Hepatic stellate cell (primary cell): ENCODE results near the gene FAM83G.
"Not testable (repeated sequence)": the region's sequence is repeated elsewhere in the genome, so short reads cannot be mapped to it uniquely, and the experiment has no call there.

Experiments
- DNase-seq: peaks from one replicate; pipeline ENCODE4 v3.0.0; 2011; ENCODE audit warnings: low spot score

Gene FAM83G

DNA sequence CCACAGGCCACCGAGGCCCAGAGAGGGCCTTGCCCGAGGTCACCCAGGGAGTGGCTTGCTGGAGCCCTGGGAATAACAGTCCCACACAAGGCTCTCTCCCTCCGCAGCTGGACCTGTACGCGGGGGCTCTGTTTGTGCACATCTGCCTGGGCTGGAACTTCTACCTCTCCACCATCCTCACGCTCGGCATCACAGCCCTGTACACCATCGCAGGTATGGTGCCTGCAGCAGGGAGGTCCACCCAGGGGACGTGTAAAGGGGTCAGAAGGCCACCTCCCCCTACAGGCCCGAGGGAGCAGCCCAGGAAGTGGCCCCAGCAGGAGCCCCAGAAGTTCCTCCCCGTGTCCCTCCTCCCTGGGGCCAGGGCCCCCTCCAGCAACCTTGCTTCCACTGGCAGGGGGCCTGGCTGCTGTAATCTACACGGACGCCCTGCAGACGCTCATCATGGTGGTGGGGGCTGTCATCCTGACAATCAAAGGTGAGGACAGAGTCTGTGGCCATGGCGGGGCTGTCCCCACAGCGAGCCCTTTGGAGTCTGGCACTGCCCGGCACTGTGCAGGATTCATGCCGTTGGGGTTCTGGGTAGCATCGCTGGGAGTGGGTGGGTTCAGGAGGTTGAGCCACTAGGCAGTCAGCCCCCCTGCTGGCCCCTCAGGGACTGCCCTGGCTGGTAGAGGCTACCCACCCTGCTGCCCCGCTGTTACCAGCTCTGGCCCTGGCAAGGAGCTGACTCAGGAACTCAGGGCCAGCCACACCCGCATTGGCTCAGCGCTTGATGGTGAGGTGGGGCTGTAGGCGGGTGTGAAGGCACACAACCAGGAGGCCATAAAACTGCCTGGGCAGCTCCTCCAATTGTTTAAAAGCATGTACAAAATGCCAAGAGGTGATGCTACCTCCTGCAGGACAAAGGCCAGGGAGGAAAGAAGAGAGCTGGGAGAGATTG lies 35.3 kb downstream of the FAM83G start:
- no peak for DNase-seq

DNA sequence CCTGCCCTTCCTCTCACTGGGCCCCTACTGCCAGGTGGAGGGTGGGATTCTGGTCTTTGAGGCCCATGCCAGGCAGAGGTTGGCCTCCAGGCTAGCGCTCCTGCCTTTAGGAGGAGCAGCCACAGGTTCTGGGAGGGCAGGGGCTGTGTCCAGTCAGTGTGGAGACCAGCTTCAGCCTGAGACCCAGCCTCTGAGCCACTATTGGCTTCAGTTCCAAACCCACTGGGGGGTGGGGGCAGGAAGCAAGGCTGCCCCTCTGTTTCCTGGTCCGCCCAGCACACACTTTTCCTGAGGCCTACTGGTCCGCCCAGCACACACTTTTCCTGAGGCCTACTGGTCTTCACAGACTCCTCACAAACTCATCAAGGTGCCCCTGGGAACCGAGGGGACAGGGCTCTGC lies 36.2 kb downstream of the FAM83G start:
- DNase-seq, result no peak

DNA sequence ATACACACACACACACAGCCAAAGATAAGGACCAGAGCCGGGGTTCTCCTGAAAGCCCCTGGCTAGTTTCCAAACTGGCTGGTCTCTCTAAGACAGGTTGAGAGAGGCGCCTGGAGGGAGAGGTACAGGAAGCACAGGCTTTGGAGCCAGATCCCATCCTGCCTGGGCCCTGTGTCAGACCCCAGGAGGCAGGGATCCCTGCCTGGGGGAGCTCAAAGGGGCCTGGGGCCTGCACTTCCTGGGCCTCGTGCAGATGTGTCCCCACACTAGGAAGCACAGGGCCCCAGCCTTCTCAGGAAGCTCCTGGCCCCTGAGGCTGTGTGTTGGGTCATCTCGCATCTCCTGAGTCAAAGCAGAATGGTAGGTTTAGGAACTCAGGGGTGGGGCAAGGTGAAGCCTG lies 36.6 kb downstream of the FAM83G start:
- no peak for DNase-seq

DNA sequence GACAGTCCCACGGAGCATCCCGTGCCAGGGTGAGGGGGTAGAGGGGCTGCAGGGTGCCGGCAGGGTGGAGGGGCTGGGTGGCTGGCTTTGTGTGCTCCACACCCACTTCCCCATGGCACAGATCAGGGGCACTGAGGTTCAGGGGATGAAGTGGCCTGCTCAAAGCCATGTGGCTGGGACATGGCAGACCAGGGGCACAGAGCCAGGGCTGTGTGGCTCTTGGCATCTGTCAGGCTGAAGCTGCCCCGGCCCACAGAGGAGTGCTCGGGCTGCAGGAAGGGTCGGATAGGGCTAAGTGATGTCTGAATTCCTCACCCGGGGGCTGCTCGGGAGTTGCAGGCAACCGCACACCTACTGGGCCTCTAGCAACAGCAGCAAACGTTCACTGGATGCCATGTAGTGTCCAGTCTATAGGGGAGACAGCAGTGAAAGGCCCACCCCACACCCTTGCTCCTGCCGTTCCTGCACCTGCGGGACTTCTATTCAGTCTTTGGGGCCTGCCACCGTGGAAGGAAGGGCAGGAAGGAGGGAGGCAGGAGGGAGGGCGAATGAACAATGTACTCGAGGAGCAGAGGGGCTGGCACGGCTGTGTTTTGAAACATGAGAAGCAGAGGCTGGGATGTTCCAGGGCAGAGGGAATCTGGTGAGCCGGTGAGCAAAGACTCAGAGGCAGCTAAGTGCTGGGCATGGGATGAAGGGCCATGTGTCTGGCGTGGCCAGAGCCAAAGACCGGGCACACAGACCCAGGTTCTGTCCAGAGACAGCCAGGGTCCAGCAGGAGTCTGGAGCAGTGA lies 37.5 kb downstream of the FAM83G start:
- DNase-seq, result no peak

DNA sequence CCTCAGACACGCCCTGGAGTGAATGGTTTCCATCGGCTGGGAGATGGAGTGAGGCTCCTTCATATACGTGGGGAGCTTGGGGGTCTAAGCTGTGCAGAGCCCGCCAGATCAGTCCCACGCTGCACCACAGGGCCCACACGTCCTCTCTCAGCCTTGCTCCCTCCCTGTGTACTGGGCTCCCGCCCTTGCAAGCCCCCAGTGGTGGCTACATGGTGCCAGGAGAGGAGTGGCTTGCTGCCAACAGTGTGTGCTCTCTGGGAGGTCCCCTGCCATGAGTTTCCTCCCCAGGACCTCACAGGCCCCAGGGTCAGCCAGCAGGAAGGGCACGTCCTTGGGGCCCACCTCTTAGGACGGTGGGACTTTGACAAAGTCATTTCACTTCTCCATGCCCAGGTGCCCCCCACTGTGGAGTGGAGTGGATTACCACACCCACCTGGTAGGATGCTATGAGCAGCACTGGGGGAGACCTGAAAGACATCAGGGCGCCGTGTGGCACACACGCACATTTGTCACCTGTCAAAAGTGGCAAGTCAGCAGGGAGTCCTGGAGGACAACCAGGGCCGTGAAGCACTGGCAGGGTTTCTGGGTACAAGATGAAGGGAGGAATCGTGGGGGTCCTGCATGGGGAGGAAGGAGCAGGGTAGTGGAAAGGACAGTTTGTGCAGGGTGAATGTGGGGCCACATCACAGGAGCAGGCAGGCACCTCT lies 38.9 kb downstream of the FAM83G start:
- DNase-seq, result no peak

DNA sequence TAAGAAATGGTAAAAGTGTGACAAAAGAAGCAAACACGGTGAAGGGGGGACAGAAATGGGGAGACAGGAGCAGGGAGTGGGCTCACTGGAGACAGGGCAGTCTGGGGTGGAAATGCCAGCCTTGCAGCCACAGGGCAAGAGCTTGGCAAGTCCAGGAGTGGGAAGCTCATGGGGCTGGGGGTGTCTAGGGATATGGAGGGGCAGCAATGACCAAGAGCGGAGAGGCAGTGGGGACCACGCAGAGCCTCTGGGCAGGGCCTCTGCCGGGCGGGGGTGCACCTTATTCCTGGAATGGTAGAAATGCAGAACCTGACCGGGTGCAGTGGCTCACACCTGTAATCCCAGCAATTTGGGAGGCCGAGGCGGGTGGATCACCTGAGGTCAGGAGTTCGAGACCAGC lies 40.0 kb downstream of the FAM83G start:
- no peak for DNase-seq

DNA sequence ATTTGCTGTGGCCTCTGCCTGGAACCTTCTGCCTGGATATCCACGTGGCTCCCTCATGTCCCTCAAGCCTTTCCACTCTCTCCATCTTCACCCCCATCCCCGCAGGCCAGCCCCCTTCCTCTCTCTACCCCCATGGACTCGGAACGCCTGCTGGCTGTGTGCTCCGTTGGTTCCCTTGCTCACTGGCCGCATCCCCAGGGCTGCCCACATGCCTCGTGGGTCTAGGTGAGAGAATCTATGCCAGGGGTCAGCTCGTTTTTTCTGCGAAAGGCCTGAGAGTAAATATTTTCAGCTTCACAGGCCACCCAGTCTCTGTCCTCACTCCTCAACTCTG lies 40.6 kb downstream of the FAM83G start:
- no peak for DNase-seq

DNA sequence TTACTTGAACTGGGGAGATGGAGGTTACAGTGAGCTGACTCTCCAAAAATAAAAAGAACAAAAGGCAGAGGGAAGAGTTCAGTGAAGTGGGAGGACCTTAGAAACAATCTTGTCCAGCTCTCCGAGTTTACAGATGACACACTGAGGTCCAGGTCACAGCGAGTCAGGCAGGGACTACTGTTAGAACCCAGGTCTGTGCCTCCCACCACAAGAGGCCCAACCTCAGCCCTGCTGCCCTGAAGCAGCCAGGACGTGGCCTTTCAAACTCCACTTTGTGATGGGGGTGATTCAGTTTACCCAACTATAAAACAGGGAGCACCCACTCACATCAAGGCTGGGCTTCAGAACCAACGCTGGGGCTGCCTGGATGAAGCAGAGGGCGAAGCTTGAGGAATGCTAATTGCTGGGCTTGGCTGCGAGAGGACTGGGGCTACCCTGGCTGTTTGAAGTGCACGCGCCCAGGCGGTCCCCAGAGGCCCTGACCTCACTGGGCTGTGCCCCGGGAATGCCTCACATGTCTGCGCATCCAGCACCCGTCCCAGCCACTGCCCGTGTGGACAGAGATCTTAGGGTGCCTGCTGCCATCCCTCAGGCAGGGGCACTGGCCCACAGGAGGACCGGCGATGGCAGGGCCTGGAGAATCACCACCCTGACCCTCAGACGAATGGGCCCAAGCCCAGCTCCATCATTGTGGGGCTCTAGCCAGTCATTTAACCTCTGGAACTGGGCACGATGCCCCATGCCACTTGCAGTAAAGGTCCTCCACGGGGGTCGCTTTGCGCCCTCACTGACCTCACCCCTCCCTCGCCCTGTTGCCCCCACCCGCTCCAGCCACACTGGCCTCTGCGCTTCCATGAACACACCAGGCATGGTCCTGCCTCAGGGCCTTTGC lies 41.2 kb downstream of the FAM83G start:
- peak; percentile 40 for DNase-seq

DNA sequence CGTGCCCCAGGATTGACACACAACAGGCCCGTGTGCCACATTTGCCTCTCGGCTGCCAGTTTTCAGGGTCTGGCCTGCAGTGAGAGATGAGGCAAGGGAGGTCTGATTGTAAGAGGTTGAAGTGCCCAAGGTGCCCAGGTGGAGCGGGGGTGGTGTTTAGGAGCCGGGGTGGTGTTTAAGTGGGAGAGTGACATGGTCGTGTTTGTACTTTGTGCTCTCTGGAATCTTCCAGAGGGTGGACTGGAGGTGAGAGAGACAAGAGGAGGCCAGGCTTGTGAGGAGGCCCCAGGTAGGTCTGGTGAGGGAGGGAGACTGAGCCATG lies 42.1 kb downstream of the FAM83G start:
- no peak for DNase-seq

DNA sequence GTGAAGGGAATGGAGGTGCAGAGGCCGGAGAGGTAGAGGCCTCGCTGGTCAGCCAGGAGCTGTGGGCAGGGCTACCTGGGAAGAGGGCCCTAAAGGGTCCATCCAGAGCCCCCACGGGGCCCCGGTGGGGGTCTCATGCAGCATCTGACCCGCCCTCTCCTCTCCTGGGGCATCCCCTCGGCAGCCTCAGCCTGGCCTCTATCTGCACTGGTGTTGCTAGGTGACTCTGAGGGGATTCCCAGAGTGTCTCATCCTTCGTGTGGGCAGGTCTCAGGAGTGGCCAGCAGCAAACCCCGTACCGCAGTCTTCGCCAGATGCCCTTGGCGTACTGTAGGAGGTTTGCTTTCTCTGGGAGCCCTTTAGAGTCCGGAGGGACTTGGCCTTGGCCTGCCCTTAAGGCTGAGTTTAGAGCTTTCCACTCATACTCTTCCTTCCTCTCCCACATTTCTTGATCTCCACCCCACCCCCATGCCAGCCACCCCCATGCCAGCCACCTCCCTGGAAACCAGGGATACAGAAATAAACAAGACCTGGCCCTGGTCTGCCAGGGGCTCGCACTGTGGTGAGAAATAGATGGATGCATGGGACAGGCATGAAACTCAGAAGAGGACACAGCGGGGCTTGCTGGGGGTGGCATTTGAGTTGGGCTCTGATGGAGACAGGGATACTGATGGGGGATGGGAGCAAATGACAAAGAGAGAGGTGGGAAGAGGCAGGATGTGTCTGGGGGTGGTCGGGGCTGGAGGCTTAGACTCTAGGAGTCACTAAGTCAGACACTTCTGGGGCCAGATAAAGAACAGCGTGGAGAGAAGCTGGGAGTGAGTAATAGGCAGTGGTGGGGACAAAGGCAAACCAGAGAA lies 42.7 kb downstream of the FAM83G start:
- peak; percentile 59 for DNase-seq

DNA sequence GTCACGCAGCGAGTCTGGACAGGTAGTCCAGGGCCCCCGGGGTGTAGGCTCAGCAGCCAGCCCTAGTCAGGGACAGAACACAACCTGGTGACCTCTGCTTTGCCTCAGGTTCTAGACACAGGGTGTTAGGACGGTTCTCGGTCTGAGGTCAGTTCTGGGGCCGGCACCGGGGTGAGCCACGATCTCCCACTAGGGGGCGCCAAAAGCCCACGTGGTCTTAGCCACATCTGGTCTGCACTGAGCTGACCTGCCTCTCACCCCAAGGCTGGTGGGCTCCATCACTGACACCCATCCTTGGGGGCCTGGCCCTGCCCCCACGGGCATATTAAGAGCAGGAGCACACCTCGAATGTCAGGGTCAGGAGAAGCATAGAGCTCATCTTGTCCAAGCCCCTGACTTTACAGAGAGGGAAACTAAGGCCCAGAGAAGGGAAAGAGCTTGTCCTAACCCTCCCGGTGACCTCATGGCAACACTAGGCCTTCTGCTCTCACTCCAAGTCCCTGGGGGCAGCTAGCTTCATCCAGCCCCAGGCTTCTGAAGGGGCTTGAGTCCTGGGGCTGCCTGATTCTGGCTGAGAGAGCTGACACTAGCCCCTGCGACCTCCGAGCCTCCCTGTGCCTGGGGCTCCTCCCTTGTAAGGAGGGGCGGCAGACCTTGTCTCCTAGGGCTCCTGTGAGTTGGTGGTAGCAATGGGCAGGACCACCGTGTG lies 43.6 kb downstream of the FAM83G start:
- peak; percentile 85 for DNase-seq

DNA sequence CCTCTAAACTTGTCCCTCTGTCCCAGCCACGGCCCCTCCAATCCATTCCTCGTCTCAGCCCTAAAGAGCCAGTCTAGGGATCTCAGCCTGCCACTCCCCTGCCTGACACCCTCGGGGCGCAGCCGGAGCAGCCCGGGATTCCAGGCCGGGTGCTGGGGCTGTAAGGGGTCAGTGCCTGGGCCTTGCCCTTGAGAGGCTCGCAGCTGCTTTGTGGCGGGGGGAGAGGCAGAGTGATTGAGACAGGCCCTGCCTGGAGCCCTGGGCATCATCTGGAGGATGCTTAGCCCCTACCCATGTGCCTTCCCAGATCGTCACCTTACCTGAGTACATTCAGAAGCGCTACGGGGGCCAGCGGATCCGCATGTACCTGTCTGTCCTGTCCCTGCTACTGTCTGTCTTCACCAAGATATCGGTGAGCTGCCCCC lies 44.3 kb downstream of the FAM83G start:
- no peak for DNase-seq

DNA sequence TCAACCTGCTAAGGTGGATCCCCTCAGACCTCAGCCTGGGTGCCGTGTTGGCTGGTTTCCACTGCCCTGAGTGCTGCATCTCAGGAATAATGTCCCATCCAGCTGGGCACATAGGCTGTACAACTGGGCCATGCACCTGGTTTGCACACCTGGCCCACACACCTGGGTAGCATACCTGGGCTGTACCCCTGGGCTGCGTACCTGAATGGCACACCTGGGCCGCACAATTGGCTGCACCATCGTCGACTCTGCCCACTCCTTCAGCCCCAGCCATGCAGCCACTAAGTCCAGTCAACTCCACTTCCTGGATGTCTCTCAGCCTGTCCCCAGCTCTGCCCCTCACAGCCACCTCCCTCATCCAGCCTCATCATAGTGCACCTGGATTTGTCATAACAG lies 44.7 kb downstream of the FAM83G start:
- DNase-seq, result no peak

DNA sequence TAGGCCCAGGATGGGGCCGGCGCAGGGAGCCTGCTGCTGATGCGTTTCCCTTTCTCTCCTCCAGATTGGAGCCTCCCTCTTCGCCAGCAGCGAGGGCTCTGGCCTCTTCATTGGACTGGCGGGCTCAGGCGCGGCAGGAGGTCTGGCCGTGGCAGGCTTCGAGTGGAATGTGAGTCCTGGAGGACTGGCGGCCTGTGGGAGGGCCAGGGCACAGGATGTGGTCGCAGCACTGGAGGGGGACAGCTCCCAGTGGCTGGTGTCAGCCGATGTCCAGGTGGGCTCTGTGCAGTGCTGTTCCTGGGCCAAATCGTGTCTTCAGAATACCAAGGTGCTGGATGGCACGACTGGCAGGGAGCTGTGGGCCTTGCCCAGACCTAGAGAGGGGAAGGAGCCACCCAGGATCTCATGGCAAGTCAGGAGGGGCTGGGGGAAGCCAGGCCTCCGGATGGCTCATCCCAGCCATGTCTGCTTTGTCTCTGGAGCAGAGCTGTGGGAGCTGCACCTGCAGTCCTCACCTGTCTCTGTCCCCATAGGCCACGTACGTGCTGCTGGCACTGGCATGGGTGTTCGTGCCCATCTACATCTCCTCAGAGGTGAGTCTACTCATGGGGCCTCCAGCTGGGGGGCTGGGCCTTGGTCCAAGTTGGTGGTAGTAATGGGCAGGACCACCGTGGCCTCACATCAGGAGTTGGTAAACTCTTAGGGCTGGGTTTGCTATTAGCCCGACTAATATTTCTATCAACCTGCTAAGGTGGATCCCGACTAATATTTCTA lies 45.3 kb downstream of the FAM83G start:
- no peak for DNase-seq

DNA sequence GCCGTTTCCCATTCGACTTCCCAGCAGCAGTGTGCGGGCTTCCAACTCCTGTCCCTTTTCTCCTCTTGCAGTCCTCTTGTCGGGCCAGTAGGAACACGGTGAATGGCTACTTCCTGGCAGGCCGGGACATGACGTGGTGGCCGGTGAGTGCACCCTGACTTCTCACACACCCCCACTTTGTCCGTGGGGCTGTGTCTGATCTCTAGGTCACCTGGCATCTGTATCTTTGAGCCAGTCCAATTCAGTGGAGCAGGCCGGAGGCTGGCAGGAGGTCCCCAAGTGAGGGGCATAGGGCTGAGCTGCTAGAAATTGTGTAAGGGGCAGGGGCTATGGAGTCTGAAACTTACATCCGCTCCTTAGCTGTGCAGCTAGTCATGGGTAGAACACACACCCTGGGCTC lies 46.0 kb downstream of the FAM83G start:
- no peak for DNase-seq

DNA sequence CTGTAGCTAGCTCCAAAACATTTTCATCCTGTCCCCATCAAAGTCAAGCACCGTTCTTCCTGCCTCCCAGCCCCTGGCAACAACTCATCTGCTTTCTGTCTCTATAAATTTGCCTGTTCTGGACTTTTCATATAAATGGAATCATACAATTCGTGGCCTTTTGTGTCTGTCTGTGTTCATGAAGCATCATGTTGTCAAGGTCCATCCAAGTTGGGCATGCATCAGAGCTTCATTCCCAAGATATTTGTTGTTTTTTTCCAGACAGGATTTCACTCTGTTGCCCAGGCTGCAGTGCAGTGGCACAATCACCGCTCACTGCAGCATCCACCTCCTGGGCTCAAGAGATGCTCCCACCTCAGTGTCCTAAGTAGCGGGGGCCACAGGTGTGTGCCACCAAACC lies 46.7 kb downstream of the FAM83G start:
- no peak for DNase-seq

DNA sequence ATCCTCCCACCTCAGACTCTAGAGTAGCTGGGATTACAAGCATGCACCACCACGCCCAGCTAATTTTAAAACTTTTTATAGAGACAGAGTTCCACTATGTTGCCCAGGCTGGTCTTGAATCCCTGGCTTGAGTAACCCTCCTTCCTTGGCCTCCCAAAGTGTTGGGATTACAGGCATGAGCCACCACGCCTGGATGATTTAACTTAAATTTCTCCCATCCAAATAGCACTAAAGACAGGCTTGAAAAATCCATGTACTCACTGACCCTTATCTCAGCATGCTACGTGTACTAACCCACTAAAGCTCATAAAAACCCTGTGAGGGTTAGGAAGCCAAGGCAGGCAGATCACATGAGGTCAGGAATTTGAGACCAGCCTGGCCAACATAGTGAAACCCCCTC lies 48.0 kb downstream of the FAM83G start:
- no peak for DNase-seq

DNA sequence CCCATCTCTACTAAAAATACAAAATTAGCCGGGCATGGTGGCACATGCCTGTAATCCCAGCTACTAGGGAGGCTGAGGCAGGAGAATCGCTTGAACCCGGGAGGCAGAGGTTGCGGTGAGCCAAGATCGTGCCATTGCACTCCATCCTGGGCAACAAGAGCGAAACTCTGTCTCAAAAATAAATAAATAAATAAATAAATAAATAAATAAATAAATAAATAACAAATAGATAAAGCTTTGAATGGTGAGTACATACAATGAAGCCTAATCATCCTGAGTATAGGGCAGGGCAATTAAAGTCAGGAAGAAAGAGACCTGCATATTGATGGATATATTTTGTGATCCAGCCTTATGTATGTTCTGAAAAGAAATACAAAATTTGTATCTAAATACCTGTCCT lies 48.5 kb downstream of the FAM83G start:
- DNase-seq, result not testable (repeated sequence)

DNA sequence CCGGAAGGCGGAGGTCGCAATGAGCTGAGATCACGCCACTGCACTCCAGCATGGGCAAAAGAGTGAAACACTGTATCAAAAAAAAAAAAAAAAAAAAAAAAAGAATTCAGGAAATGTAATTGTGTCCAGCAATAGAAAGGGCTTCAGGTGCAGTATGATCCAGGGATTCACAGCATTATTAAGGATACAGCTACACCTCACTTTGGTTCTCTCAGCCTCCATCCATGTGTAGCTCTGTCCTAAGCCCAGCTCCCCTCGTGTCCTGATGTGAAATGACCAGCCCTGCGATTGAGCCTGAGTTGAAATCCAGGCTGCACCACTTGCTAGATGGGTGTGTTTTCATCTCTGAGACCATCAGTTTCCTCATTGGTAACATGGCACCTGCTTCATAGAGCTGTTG lies 49.6 kb downstream of the FAM83G start:
- no peak for DNase-seq
